Kidney capillary endothelial cell (primary cell): ENCODE measurements around the gene CPA3.

Source experiments
- DNase-seq: peaks from one replicate; pipeline ENCODE4 v3.0.0-alpha.2; 2018; ENCODE audit warnings: low spot score

The CPA3 gene, protein sequence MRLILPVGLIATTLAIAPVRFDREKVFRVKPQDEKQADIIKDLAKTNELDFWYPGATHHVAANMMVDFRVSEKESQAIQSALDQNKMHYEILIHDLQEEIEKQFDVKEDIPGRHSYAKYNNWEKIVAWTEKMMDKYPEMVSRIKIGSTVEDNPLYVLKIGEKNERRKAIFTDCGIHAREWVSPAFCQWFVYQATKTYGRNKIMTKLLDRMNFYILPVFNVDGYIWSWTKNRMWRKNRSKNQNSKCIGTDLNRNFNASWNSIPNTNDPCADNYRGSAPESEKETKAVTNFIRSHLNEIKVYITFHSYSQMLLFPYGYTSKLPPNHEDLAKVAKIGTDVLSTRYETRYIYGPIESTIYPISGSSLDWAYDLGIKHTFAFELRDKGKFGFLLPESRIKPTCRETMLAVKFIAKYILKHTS

GRCh38 chr3:148865049-148865448, at the start of gene CPA3:
Gene CPA3 (plus strand): TSS chr3:148865296. CDS start chr3:148865308, 12 bp downstream.
- DNase-seq = no peak

DNA sequence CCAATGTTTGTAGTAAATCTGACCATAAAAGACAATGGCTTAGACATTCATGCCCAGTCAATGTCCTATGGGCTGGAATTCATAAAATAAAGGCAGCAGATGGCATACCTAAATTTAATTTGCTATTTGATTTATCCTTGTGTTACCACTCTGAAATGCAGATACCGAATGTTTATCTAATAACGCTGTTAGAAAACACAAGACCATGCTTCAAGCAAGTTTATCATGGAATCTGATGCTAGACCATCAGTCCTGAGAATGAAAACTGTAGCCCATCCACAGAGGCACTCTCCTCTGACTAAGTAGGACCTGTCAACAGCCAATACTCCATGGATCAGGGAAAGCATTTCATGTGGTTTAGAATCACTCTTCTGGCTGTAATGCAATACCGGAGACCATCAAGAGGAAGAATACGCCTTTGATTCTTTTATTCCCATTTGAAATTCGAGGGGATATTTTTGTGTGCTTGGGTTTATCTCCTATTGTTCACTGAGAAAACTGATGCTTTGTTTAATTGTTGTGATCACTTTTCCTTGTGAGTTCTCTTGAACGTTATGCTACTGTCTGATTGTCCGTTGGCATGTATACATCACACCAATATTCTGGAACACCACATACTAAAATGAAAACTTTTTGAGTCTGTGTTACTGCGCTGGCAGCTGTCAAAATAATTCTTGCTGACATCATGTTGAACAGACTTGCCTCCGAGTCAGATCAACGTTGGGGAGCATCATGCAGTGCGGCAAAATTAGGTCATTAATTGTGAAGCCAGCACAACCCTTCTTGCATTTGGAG, 49.6 kb upstream of the CPA3 start:
- DNase-seq = no peak

DNA sequence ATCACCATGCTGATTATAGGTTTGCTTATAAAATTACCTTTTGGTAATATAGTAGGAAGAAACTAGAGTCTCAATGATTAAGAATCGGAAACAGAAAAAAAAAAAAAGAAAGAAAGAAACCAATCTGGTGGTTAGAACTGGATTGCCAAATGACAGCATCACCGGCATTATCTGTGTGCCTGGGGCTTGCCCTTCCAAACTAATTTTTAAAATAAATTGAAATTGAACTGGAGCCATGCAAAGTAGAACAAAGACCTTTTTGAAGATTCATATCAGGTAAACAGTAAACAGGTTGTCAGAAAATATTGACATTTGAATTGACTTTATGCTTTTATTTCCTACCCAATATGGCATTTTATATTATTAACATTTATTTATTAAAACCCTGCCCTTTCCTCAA, 48.7 kb upstream of the CPA3 start:
- DNase-seq = no peak

- DNase-seq = no peak
These were observed 48.0 kb upstream of the CPA3 start for GRCh38 chr3:148816981-148817525.

GRCh38 chr3:148820361-148821245, 44.5 kb upstream of the CPA3 start:
- DNase-seq = no peak

DNA sequence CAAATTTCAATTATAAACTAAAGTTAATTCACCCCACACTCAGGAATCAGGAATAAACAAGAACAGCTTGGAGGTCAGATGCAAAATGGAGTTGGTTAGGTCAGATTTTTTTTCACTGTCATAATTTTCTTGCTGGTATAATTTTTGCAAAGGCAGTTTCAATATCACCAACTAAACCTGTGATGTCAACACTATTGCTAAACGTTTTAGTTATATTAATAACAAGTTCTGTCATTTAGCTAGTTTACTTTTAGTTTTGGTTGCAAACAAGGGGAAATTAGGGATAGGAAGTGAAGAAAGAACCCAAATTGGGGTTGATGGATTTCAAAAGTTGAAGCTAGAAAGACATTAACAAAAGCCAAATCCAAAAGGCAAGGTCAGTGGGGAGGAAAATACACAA, 42.1 kb upstream of the CPA3 start:
- no peak for DNase-seq

GRCh38 chr3:148825476-148825875, 39.6 kb upstream of the CPA3 start:
- DNase-seq = no peak

GRCh38 chr3:148827585-148827984, 37.5 kb upstream of the CPA3 start, which contains the start of gene CPB1:
Gene CPB1 (plus strand): TSS chr3:148827811. CDS start chr3:148827824, 13 bp downstream.
- no peak for DNase-seq

GRCh38 chr3:148828136-148828690, 36.9 kb upstream of the CPA3 start:
- DNase-seq = no peak

DNA sequence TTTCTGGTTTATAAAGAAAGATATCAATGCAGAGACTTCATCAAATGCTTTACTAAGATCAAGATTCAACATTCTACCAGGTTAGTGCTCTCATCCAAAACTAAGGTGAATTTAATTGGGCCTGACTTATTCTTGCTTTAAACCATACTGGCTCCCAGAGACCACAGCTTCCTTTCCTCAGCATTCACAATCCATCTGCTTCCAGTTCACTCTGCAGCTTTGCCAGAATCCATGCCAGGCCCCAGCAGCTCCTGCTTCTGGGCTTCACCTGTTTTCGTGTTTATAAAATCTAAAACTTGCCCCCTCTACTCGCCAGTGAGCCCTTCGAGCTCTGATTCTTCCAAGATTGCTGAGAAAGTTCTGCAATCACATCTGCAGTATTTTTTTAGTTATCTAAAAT, 35.2 kb upstream of the CPA3 start:
- DNase-seq = no peak

DNA sequence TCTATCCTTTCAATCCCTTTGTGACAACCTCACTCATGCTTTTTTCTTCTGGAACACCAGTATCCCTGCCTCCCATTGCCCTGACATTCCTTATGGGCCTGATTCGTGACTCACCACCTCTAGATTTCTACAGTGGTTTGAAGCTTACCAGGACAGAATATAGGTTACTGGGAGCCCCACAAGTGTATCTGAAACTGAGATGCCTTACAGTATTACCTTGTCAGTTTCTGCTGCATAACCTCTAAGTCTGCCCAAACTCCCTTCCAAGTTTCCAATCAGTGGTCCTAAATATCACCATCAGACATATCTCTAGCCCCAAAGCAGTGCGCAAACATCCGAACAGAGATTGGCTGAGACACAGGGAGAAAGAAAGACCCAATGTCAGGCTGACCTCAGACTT, 31.9 kb upstream of the CPA3 start:
- no peak for DNase-seq

- no peak for DNase-seq
These were observed 25.3 kb upstream of the CPA3 start for GRCh38 chr3:148839805-148840204.

DNA sequence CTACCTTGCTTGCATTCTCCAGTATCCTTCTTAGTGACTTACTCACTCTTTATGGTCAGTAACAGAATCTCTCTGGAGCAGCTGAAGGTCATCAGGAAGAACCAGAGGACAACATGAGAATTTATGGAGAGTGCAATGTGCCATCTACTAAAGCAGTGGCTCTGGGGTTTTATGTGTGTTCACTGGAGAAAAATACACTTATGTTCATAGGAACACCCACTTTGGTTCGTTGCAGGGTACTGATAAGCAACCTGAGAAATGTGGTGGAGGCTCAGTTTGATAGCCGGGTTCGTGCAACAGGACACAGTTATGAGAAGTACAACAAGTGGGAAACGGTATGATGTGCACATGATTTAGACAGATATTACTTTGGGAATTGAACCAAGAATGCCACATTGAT, 24.6 kb upstream of the CPA3 start:
- DNase-seq = no peak

GRCh38 chr3:148845756-148846395, 19.2 kb upstream of the CPA3 start:
- no peak for DNase-seq

GRCh38 chr3:148847351-148847750, 17.7 kb upstream of the CPA3 start:
- no peak for DNase-seq

- DNase-seq = no peak
These were observed 16.7 kb upstream of the CPA3 start for GRCh38 chr3:148848410-148848809.

GRCh38 chr3:148852271-148852992, 12.7 kb upstream of the CPA3 start:
- DNase-seq = no peak

GRCh38 chr3:148853076-148853475, 12.0 kb upstream of the CPA3 start:
- no peak for DNase-seq

DNA sequence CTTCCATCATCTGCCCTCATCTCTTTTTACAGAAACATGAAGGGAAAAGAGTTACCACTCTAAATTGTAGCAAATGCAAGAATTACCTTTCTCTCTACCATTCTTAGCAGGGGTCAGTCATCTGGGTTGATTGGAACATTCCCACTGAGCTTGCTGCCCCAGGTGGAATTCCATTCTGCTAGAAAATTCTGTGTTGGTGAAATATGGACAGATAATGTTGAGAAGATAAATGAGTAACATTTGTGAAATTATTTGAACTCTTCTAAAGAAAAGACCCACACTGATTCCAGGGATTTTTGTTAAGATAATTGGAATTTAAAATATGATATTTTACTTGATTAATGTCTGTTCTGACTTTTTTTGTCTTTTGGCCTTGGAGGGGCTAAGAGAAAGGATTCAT, 11.0 kb upstream of the CPA3 start:
- DNase-seq = no peak

GRCh38 chr3:148856384-148856783, 8.7 kb upstream of the CPA3 start:
- no peak for DNase-seq
